ENCODE measurements around the gene SNX21. TPM values are rescaled to one million over a fixed set of nuclear protein-coding genes. Genes with fewer than 3 reads are reported as not detected.
A peak's percentile ranks its signal among the peaks of the same experiment; 100 is the strongest.

SNX21 gene
- total RNA-seq, 1 experiment from 2014 or later = 3.1 TPM

- BruUV-seq (replicated peaks) = no TSS peak
- no peak overlapping the region for H3K27ac ChIP-seq (ENCODE audit: low read depth, low read length, poor library complexity, severe bottlenecking)
- TF ChIP-seq CTCF (conservative IDR thresholded peaks at IDR 0.05; ENCODE audit: low read depth, low read length) (no peak), EZH2 (IDR thresholded peaks at IDR 0.05; ENCODE audit: borderline replicate concordance, low read depth, low read length, poor library complexity, severe bottlenecking) (no peak)
- CTCF ChIA-PET = no interaction called here
- no peaks in the 10 kb centered on the region for H3K27me3 ChIP-seq (replicated peaks; ENCODE audit: insufficient read depth, low read depth, low read length, poor library complexity)
- peak; percentile 30 for DNase-seq (ENCODE audit: low spot score)
- peak overlapping the region; percentile 21 for H3K4me3 ChIP-seq (ENCODE audit: low read depth, low read length, poor library complexity, severe bottlenecking)
- no peaks in the 10 kb centered on the region for H3K36me3 ChIP-seq (ENCODE audit: insufficient read depth, low read length, poor library complexity, severe bottlenecking)
- no peaks in the 10 kb centered on the region for H3K4me1 ChIP-seq (ENCODE audit: insufficient read depth, low read length, poor library complexity, severe bottlenecking)
- intact Hi-C loops (cut with micrococcal nuclease; ENCODE audit: unreplicated experiment) = loop anchor here (5.0 kb wide), 1 partner anchor 134 kb away; no protein-coding TSS in a partner anchor
- no peaks in the 10 kb centered on the region for H3K9me3 ChIP-seq (ENCODE audit: low read depth, low read length, poor library complexity, severe bottlenecking)
- POLR2A ChIA-PET (ENCODE audit: low non-redundant PET) = no interaction called here
Observed at GRCh38 chr20:45822857-45823256, 10.7 kb upstream of the SNX21 start.

GRCh38 chr20:45823949-45824835 lies 9.4 kb upstream of the SNX21 start:
- Histone ChIP-seq H3K27ac (ENCODE audit: low read depth, low read length, poor library complexity, severe bottlenecking) (no peak overlapping the region), H3K4me3 (ENCODE audit: low read depth, low read length, poor library complexity, severe bottlenecking) (no peak overlapping the region), H3K36me3 (ENCODE audit: insufficient read depth, low read length, poor library complexity, severe bottlenecking) (no peaks in the 10 kb centered on the region), H3K9me3 (ENCODE audit: low read depth, low read length, poor library complexity, severe bottlenecking) (no peaks in the 10 kb centered on the region), H3K27me3 (replicated peaks; ENCODE audit: insufficient read depth, low read depth, low read length, poor library complexity) (no peaks in the 10 kb centered on the region), H3K4me1 (ENCODE audit: insufficient read depth, low read length, poor library complexity, severe bottlenecking) (no peaks in the 10 kb centered on the region)
- intact Hi-C loops (cut with micrococcal nuclease; ENCODE audit: unreplicated experiment) = loop anchor here (5.0 kb wide), 1 partner anchor 133 kb away; no protein-coding TSS in a partner anchor
- no TSS peak for BruUV-seq (replicated peaks)
- POLR2A ChIA-PET (ENCODE audit: low non-redundant PET) = no interaction called here
- peak; percentile 60 for DNase-seq (ENCODE audit: low spot score)
- TF ChIP-seq CTCF (conservative IDR thresholded peaks at IDR 0.05; ENCODE audit: low read depth, low read length) (peak; percentile 67), EZH2 (IDR thresholded peaks at IDR 0.05; ENCODE audit: borderline replicate concordance, low read depth, low read length, poor library complexity, severe bottlenecking) (no peak)
- CTCF ChIA-PET = no interaction called here

GRCh38 chr20:45826381-45827019 lies 7.1 kb upstream of the SNX21 start:
- Histone ChIP-seq H3K9me3 (ENCODE audit: low read depth, low read length, poor library complexity, severe bottlenecking) (no peaks in the 10 kb centered on the region), H3K4me3 (ENCODE audit: low read depth, low read length, poor library complexity, severe bottlenecking) (no peak overlapping the region), H3K4me1 (ENCODE audit: insufficient read depth, low read length, poor library complexity, severe bottlenecking) (no peaks in the 10 kb centered on the region), H3K27me3 (replicated peaks; ENCODE audit: insufficient read depth, low read depth, low read length, poor library complexity) (no peaks in the 10 kb centered on the region), H3K27ac (ENCODE audit: low read depth, low read length, poor library complexity, severe bottlenecking) (no peak overlapping the region), H3K36me3 (ENCODE audit: insufficient read depth, low read length, poor library complexity, severe bottlenecking) (no peaks in the 10 kb centered on the region)
- POLR2A ChIA-PET (ENCODE audit: low non-redundant PET) = no interaction called here
- BruUV-seq (replicated peaks) = no TSS peak
- CTCF ChIA-PET = no interaction called here
- no peak for DNase-seq (ENCODE audit: low spot score)
- intact Hi-C loops (cut with micrococcal nuclease; ENCODE audit: unreplicated experiment) = no loop called here
- TF ChIP-seq CTCF (conservative IDR thresholded peaks at IDR 0.05; ENCODE audit: low read depth, low read length) (no peak), EZH2 (IDR thresholded peaks at IDR 0.05; ENCODE audit: borderline replicate concordance, low read depth, low read length, poor library complexity, severe bottlenecking) (no peak)
